GM12891 (cell line): ENCODE data around the gene GTPBP1.

Experiments used
- PAX5 ChIP-seq: IDR thresholded peaks from 2 replicates; pipeline ENCODE4 v1.6.1; 2011; ENCODE audit warnings: low read length, moderate library complexity, mild to moderate bottlenecking; ENCODE audit not compliant: insufficient read depth, severe bottlenecking
- POLR2A ChIP-seq: IDR thresholded peaks from 2 replicates; pipeline ENCODE4 v1.6.1; 2011; ENCODE audit warnings: low read depth, low read length, control low read depth
- POLR2AphosphoS5 ChIP-seq: IDR thresholded peaks from 2 replicates; pipeline ENCODE4 v1.6.1; 2011; ENCODE audit warnings: low read depth, low read length, control low read depth
- POU2F2 ChIP-seq: IDR thresholded peaks from 2 replicates; pipeline ENCODE4 v1.6.1; 2011; ENCODE audit warnings: low read depth, mild to moderate bottlenecking, control low read depth, low read length, moderate library complexity
- SPI1 ChIP-seq: IDR thresholded peaks from 2 replicates; pipeline ENCODE4 v1.6.1; 2011; ENCODE audit warnings: low read depth, low read length, control low read depth
- TAF1 ChIP-seq: IDR thresholded peaks from 2 replicates; pipeline ENCODE4 v1.6.1; 2011; ENCODE audit warnings: low read depth, low read length, control low read depth

DNA sequence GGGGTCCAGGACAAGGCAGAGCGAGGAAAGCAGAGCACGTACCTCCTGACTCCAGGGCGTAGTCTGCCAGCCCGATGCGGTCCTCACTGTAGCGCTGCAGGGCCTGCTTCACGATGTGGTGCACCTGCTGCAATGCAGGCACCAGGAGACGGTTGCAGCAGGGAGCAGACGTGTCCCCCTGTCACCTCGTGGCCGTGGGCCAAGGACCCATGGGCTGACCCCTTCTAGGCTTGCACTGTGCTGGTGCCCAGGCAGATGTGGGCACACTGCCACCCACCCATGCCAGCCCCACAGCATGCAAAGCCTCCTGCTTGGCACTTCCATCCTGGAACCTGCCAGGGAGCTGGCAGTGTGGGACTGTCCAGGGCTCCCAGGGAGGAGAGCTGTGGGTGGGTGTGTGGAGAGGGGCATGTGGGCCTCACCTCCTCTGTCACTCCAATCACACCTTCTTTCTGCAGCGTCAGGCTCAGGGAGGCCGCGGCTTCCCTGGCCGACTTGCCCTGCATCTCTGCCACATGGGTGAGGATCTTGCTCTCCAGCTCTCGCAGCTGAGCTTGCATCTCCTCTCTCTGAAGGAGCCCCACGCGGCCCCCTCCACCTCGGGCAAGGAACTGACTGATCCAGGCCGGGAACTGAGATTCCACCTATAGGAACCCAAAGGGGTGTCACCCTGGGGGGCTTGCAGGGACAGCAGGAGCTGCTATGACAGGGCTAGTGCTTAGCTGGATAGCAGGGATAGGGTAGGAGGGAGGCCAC is 33.7 kb downstream of the GTPBP1 start:
- TF ChIP-seq POLR2AphosphoS5 (no peak; the same call in 1 of the 2 replicates), POLR2A (0 out of 2 replicates have a peak, but pooled peaks have one; percentile 44), TAF1 (no peak), SPI1 (no peak), PAX5 (no peak), POU2F2 (no peak)
